HEK293T (cell line): ENCODE data around the gene SSTR4.

Source experiments
- CTCF ChIA-PET: fragments of 350-600 bp; formaldehyde crosslinking; extraction: SDS; loops from one replicate; lab custom pipeline; 2021; ENCODE audit warnings: antibody characterized with exemption, inconsistent platforms; lab: Yijun Ruan, JAX
- POLR2A ChIA-PET: fragments of 350-600 bp; formaldehyde crosslinking; extraction: SDS; loops from one replicate; lab custom pipeline; 2020; ENCODE audit warnings: antibody characterized with exemption, inconsistent platforms; lab: Yijun Ruan, JAX
- DNase-seq: peaks from one replicate; pipeline ENCODE4 v3.0.0; 2012; ENCODE audit warnings: mixed read lengths; ENCODE audit errors: extremely low spot score
- ARNT ChIP-seq: fragments of 450-650 bp; IDR thresholded peaks from 2 replicates; pipeline ENCODE4 v1.6.1; 2017; ENCODE audit warnings: mild to moderate bottlenecking
- BHLHE40 ChIP-seq: fragments of 450-650 bp; IDR thresholded peaks from 2 replicates; pipeline ENCODE4 v1.6.1; 2016; ENCODE audit warnings: mild to moderate bottlenecking, moderate library complexity, borderline replicate concordance
- CTBP1 ChIP-seq: fragments of 450-650 bp; IDR thresholded peaks from 2 replicates; pipeline ENCODE4 v1.6.1; 2016; ENCODE audit warnings: borderline replicate concordance
- ELF4 ChIP-seq: fragments of 450-650 bp; IDR thresholded peaks from 2 replicates; pipeline ENCODE4 v1.6.1; 2017; ENCODE audit warnings: antibody characterized with exemption
- FOXA1 ChIP-seq: fragments of 450-650 bp; IDR thresholded peaks from 2 replicates; pipeline ENCODE4 v1.6.1; 2016; ENCODE audit warnings: mild to moderate bottlenecking
- FOXK2 ChIP-seq: fragments of 450-650 bp; IDR thresholded peaks from 2 replicates; pipeline ENCODE4 v1.6.1; 2016; ENCODE audit warnings: mild to moderate bottlenecking
- FOXM1 ChIP-seq: fragments of 450-650 bp; IDR thresholded peaks from 2 replicates; pipeline ENCODE4 v1.6.1; 2017; ENCODE audit warnings: mild to moderate bottlenecking, borderline replicate concordance
- HDGF ChIP-seq: fragments of 450-650 bp; IDR thresholded peaks from 2 replicates; pipeline ENCODE4 v1.6.1; 2017; ENCODE audit warnings: antibody characterized with exemption, borderline replicate concordance
- L3MBTL2 ChIP-seq: fragments of 450-650 bp; conservative IDR thresholded peaks from 2 replicates; pipeline ENCODE4 v1.6.1; 2016; ENCODE audit warnings: mild to moderate bottlenecking
- LEF1 ChIP-seq: fragments of 450-650 bp; IDR thresholded peaks from 2 replicates; pipeline ENCODE4 v1.6.1; 2017; ENCODE audit warnings: mild to moderate bottlenecking, borderline replicate concordance
- NFRKB ChIP-seq: fragments of 450-650 bp; IDR thresholded peaks from 2 replicates; pipeline ENCODE4 v1.6.1; 2016; ENCODE audit warnings: mild to moderate bottlenecking, moderate library complexity
- SP1 ChIP-seq: fragments of 450-650 bp; IDR thresholded peaks from 2 replicates; pipeline ENCODE4 v1.6.1; 2017
- SUZ12 ChIP-seq: fragments of 450-650 bp; IDR thresholded peaks from 2 replicates; pipeline ENCODE4 v1.6.1; 2016; ENCODE audit warnings: mild to moderate bottlenecking
- TARDBP ChIP-seq: fragments of 450-650 bp; IDR thresholded peaks from 2 replicates; pipeline ENCODE4 v1.6.1; 2016
- ZNF384 ChIP-seq: fragments of 450-650 bp; IDR thresholded peaks from 2 replicates; pipeline ENCODE4 v1.6.1; 2016
- TF ChIP-seq, protein P1 (sequence below): fragments of 450-650 bp; IDR thresholded peaks from 2 replicates; pipeline ENCODE4 v1.6.1; 2016

Gene SSTR4

DNA sequence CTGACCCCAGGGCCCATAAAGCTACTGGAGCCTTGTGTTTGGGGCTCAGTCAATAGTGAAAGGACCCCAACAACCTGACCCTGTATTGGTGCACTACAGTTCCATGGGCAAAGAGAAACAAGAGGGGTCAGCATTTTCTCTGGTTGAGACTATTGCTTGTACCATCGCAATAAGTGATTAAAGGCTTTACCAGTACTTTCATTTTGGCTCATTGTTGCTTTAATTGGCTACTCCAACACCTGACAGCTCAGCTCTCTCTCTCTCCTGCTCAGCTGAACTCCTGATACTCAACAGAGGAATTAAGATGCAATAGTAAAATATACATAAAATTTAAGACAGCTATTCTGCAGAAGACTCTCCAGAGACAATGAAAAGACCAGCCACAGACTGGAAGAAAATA is 33.2 kb downstream of the SSTR4 start:
- TF ChIP-seq ELF4: no peak
- TF ChIP-seq TARDBP: no peak
- TF ChIP-seq CTBP1: no peak
- TF ChIP-seq FOXK2: no peak
- TF ChIP-seq LEF1: no peak
- no peak for TF ChIP-seq NFRKB
- TF ChIP-seq ZNF384: no peak
- no peak for TF ChIP-seq FOXM1
- TF ChIP-seq FOXA1: no peak
- no peak for TF ChIP-seq SP1
- no peak for TF ChIP-seq HDGF
- no peak for TF ChIP-seq ARNT
- TF ChIP-seq BHLHE40: no peak
- no peak for TF ChIP-seq L3MBTL2
- TF ChIP-seq, protein P1, sequence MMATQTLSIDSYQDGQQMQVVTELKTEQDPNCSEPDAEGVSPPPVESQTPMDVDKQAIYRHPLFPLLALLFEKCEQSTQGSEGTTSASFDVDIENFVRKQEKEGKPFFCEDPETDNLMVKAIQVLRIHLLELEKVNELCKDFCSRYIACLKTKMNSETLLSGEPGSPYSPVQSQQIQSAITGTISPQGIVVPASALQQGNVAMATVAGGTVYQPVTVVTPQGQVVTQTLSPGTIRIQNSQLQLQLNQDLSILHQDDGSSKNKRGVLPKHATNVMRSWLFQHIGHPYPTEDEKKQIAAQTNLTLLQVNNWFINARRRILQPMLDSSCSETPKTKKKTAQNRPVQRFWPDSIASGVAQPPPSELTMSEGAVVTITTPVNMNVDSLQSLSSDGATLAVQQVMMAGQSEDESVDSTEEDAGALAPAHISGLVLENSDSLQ: no peak
- CTCF ChIA-PET: no interaction called here
- DNase-seq: no peak
- POLR2A ChIA-PET: no interaction called here

DNA sequence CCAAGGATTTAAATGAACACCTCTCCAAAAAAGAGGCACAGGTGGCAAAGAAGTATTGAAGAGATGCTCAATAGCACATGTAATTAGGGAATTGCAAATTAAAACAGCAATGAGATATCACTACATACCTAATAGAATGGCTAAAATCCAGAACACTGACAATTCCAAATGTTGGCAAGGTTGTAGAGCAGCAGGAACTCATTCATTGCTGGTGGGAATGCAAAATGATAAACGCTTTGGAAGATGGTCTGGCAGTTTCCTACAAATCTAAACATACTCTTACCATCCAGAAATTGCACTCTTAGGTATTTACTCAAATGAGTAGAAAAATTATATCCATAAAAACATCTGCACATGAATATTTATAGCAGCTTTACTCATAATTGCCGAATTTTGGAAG is 34.0 kb downstream of the SSTR4 start:
- TF ChIP-seq LEF1 (no peak), SP1 (no peak), SUZ12 (no peak), BHLHE40 (no peak), TARDBP (no peak), NFRKB (no peak), HDGF (no peak), FOXM1 (no peak), ZNF384 (no peak), FOXK2 (no peak), L3MBTL2 (no peak), ARNT (no peak), CTBP1 (no peak), ELF4 (no peak), FOXA1 (no peak)
- TF ChIP-seq, protein P1: no peak
- DNase-seq: no peak
- POLR2A ChIA-PET: no interaction called here
- CTCF ChIA-PET: interaction anchor here (0.7 kb wide), 1 partner anchor 10 kb away, joined by 3 read pairs; no protein-coding TSS in a partner anchor

DNA sequence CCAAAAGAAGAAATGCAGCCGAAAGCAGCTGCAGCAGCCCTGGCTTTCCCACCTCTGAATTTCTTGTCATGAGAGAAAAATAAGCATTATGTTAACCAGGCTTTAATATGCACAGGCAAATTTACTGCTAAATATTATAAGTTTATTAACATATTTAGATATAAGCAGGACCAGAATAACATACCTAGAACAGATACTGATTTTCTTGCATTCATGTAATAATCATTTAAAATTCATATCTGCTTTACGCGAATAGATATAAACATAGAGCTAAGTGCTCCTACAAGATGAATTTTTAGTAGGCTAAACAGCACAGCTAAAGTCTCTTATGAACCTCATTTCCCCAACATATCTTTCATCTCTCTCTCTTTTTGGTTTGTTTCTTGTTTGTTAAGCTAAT is 36.3 kb downstream of the SSTR4 start:
- ChIA-PET CTCF (no interaction called here), POLR2A (no interaction called here)
- TF ChIP-seq, protein P1: no peak
- TF ChIP-seq ELF4: no peak
- TF ChIP-seq NFRKB: no peak
- no peak for DNase-seq

- DNase-seq: no peak
- CTCF ChIA-PET: no interaction called here
Measured at GRCh38 chr20:23071996-23072395, 36.9 kb downstream of the SSTR4 start.

GRCh38 chr20:23072892-23073586 is 37.9 kb downstream of the SSTR4 start:
- POLR2A ChIA-PET: no interaction called here
- CTCF ChIA-PET: no interaction called here
- no peak for DNase-seq
- TF ChIP-seq ELF4 (no peak), TARDBP (no peak), CTBP1 (no peak), ZNF384 (no peak), BHLHE40 (no peak), SP1 (no peak), FOXA1 (no peak), NFRKB (no peak), LEF1 (no peak), FOXK2 (no peak), HDGF (no peak), ARNT (no peak), FOXM1 (no peak), L3MBTL2 (no peak), SUZ12 (no peak)
- TF ChIP-seq, protein P1: no peak

More at GRCh38 chr20:23071996-23072395, 36.9 kb downstream of the SSTR4 start:
- TF ChIP-seq CTBP1: no peak
- TF ChIP-seq SP1: no peak
- no peak for TF ChIP-seq L3MBTL2
- TF ChIP-seq ELF4: no peak
- POLR2A ChIA-PET: no interaction called here

GRCh38 chr20:23074052-23074451 is 38.9 kb downstream of the SSTR4 start:
- CTCF ChIA-PET: no interaction called here
- no peak for DNase-seq

More at GRCh38 chr20:23074052-23074451, 38.9 kb downstream of the SSTR4 start:
- TF ChIP-seq TARDBP (no peak), HDGF (no peak), NFRKB (no peak), CTBP1 (no peak), L3MBTL2 (no peak), LEF1 (no peak), BHLHE40 (no peak), ARNT (no peak), ELF4 (no peak), FOXK2 (no peak), SP1 (no peak), FOXM1 (no peak), SUZ12 (no peak), FOXA1 (no peak)
- TF ChIP-seq, protein P1: no peak
- POLR2A ChIA-PET: no interaction called here
